Measurements from ENCODE around the gene ADARB2.

ADARB2 gene

DNA sequence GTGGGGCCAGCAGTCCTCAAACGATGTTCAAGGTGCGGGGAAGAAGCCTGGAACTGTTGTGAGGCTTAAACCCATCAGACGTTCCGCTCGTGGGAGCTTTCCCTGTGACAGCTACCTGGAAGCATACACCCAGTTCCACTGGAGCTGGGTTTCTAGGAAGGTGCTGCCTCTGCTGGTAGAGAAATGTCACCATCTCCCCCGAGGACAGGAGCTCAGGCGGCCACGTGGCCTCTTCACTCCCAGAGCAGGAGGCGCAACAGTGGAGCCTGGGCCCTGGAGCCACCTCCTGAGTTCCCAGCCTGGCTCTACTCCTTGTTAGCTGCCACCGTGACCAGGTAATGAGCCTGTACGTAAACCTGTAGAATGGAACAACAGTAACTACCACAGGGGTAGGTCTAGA, 156.1 kb downstream of the ADARB2 start:
- DNase-seq: no peak

DNA sequence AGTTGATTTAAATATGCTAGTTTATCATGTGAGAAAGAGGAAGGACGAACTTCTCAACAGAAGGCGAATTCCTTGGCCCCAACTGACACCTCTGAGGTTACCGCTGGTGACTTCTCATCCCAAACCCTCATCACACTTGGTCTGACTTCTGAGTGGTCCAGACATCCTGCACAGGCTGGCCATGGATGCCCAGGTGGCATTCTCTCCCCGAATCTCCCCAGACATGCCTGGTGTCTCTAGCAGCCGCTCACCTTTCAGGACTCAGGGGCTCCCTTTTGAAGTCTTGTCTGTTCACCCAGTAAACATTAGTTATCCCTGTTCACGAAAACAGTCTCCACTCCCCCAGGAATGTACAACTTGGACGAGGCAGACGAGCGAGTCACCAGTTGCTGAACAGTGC, 157.7 kb downstream of the ADARB2 start:
- no peak for DNase-seq

DNA sequence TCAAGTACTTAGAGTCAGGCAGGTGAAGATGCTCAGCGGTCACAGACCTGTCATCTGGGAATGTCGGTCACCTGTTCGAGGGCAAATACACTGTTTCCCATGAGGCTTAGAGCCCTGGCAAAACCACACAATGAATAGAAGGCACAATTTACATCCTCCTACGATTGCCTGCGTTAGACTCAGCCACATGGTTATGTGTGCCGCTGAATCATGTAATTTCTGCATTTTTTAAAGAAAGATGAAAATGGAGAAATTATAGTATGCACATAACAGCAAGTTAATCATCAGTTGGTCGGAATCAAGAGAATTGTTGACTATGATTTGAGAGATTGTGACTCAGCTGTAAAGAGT, 158.2 kb downstream of the ADARB2 start:
- no peak for DNase-seq

DNA sequence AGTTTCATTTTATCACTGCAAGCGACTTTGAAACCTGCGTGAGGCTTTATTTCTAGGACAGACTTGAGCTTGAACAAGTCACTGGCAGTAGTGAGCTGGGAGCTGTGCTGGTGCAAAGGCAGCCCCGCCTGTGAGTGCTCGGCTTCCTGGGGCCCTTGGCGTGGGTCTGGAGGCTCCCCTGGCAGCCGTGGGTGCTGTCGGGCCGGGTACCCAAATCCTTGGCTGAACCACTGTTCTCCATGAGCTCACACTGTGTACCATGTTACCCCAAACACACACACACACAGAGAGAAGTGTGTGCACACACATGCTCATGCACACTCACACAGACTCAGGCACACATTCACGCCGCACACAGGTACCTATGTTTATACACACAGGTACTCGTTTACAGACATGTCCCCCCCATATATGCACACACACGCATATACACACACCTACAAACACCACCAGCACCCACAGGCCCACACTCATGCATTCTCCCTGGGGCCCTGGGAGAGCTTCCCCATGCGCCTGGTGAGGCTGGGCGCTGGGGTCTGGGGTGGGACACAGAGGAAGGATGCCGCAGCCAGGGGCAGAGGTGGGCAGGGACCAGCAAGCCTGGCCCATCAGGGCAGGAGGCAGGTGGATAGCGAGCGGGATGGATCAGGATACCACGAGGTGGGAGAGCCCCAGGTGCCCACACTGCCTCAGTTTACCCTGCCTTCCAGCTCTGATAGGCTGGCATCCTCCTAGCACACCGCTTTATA, 158.8 kb downstream of the ADARB2 start:
- no peak for DNase-seq

DNA sequence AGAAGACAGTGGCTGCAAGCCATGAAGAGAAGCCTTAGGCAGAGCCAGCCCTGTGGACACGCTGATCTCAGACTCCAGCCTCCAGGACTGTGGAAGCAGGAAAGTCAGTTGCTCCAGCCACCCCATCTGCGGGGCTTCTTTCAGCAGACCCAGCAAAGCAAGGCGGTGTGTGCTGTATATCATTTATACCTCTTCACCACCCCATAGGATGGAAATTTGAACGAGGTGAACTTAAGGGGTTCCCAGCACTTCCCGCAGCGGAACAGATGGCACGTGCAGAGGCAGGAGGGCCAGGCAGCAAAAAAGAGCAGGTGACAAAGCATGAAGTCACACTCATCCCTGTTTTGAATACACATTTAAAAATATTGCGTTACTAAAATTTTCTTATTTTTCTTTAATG, 159.4 kb downstream of the ADARB2 start:
- DNase-seq: no peak

DNA sequence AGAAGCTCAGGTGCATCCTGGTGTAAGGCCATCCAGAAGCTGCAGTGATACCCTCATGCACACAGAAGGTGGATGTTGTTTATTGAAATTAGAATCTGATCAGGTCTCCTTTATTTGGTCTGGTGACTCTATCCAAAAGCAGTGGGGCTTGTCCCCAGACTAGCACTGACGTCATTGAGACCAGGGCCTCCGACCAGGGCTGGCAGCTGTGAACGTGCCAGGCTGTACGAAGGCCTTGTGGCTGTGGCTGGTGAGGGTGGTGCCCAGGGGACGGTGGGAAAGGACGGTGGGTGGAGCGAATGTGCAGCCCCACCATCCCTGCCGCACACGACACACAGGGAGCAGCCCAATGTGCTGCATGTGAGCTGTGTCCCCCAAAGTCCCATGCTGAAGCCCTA, 160.0 kb downstream of the ADARB2 start:
- no peak for DNase-seq

DNA sequence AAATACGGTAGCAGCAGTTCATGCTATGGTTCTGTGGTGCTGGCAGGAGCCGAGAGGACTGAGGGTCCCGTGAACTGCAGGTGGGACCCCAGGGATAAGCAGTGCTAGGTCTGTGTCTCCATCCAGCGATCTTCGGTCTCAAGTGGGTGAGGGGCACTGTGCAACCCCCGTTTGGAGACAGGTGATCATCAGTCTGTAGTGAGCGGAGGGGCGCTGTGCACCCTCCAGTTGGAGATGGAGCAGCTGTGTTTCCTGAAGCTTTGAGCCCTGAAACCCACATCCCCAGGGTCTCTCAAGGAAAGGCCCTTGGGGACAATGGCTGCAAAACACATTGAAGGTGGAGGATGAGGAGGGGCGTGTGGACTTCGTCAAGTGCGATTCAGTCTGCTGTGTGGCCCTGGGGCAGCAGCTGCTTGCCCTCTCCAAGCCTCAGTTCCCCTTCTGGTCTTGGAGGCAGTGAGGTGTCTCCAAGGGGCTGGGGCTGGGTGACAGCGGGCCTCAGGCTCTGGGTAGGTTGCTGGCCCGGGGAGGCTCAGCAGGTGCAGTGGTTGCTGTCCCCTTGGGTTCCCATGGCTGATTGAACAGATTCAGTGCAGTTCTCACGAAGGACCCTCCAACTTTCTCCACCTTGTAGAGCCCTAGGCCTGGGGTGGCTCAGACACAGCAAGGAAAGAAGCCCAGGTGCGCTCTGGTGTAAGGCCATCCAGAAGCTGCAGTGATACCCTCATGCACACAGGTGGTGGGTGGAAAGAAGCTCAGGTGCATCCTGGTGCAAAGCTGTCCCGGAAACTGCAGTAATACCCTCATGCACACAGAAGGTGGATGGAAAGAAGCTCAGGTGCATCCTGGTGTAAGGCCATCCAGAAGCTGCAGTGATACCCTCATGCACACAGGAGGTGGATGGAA, 160.6 kb downstream of the ADARB2 start:
- no peak for DNase-seq

DNA sequence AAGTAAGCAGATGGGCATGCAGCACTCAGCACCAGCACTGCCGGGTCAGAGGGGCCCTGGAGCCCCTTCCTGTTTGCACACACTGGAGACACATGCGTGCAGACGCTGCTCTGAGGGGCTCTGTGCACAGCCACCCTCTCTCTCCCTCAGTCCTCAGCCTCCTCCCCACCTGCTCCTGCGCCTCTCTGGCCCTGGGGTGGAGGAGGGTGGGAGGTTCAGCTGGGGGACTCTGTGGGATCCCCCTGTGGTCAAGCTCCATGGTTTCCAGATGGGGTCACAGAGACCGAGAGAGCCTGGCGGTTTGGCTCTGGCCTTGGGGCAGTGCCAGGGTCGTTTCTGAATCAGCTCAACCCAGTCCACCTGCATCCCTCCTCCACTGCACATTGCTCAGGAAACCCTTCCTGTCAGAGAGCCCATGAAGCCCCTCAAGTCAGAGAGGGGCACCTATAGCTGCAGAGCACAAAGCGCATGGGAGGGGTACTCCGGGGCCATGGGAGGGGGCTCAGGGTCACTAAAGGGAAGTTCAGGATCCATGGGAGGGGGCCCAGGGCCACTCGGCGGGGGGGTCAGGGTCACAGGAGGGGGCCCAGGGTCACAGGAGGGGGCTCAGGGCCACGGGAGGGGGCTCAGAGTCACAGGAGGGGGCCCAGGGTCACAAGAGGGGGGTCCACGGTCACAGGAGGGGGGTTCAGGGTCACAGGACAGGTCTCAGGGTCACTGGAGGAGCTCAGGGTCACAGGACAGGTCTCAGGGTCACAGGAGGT, 161.7 kb downstream of the ADARB2 start:
- DNase-seq: no peak

DNA sequence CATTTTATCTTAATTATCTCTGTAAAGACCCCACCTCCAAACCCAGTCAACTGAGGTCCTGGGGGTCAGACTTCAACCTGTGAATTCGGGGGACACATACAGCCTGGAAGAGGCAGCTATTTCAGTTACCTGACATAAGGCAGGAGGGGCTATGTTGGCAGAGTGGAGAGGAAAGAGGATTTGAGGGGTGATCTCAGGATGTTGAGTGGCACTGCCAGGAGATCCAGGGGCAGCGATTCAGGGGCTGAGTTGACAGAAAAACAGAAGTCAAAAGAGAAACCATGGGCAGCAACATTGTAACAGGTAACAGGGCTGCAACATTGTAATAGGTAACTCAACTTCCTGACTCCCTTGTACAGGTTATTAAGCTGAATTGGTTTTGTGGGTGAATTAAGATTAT, 162.6 kb downstream of the ADARB2 start:
- DNase-seq: no peak

DNA sequence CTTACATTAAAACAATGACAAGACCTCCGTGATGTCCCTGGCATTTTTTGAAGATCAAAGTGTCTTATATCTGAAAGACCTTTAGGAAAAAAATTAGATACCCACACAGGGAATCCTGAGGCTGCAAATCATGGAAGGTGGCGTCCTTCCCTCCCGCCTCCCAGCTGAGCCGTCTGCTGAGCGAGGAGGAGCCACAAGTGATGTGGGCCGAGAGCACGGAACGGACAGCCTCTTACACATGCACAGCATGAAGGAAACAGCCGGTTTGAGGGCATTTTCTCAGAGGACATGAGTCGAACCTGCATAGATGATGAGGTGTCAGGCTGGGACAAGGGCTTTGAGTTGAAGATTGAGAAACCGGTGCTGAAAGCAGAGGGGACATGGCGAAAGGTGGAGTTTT, 163.3 kb downstream of the ADARB2 start:
- no peak for DNase-seq

DNA sequence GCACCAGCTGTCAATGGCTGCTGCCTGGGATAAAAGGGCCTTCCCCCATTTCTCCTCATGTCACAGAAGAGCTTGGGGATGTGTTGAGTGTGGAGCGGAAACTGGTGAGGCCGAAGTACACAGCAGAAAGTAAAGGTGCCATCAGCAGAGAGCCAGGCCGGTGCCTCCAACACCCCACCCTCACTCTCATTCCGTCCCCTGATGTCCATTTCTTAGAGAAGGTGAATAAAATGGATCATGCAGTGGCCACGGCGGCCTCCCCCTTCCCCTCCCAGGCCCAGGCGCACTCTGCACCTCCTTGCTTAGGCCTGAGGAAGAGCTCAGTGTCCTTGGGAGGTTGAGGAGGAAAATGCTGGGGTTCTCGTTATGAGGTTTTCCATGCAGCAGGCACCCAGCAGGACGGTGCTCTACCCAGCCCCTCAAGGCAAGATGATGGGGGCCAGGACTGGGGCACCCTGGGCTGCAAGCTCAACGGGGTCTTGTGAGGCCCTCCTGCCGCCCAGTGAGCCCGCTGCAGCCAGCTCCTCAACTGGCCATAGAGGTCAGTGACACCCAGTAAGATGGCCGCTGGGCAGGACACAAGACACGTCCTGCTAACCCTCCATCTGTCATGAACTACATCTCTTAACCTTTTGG, 163.9 kb downstream of the ADARB2 start:
- no peak for DNase-seq

DNA sequence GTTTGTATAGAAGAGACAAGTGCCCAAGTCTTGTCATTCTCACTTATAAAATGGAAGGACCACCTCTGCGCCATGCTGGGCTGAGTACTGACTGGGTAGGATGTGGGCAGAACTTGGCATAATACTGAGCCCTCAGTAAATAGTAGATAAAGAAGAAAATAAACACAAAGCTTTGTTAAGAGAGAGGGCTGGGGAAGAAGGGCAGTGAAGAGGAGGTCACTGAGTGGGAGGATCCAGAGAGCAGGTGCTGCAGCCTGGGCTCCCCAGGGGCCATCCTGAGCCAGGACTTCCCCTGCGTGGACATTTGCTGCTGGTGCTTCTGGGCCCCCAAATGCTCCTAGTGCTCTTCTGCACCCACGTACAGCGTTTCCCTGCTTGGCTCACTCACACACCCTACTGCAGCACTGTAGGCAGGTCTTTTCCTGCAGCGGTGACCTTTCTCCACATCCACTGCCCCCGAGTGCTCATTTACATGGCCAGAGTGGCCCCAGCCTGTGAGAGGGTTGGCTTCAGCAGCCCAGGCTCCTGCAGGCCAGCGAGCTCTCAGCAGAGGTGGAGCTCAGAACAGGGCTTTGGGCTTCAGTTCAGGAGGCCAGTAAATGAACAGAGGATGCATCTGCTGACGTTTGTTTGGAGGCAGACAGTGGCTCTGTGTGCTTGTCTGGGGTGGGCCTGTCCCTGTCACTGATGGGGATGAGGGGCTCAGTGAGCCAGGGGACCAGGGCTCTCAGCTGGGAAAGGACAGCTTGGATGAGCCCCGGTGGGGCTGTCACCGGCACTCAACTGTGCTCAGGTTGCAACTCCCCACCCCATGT, 164.6 kb downstream of the ADARB2 start:
- DNase-seq: no peak

DNA sequence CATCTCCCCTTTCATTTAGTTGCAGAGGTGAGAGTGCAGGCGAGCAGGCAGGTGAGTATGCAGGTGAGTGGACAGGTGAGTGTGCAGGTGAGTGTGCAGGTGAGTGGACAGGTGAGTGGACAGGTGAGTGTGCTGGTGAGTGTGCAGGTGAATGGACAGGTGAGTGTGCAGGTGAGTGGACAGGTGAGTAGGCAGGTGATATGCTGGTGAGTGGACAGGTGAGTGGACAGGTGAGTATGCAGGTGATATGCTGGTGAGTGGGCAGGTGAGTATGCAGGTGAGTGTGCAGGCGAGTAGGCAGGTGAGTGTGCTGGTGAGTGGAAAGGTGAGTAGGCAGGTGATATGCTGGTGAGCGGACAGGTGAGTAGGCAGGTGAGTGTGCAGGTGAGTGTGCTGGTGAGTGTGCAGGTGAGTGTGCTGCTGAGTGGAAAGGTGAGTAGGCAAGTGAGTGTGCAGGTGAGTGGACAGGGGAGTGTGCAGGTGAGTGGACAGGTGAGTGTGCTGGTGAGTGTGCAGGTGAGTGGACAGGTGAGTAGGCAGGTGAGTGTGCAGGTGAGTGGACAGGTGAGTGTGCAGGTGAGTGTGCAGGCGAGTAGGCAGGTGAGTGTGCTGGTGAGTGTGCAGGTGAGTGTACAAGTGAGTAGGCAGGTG, 165.6 kb downstream of the ADARB2 start:
- no peak for DNase-seq

DNA sequence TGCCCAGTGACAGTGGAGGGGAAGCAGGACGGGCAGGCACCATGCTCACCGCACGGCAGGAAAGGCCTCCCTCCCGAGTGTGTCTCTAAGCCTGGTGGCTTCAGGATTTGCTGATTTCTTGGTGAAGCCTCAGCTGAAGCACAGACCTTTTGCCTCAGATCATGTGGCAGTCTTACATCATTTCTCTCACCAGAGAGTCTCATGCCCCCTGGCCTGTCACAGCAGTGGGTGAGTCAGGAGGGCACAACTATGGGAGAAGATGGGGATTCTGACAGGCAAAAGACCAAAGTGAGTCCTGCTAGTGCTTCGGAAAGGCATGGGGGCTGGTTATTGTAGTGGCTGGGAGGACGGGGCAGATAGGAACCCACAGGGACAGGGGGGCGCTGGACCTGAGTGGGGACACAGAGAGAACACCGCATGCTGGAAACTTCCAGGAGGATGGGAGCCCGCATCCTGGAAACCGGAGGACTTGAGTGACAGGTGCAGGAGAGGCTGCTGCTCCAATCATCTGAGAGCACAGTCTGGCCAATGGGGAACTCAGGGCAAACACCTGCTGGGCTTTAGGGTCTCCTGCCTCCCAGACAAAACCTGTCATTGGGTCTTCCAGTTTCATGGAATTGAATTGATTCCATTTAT, 166.8 kb downstream of the ADARB2 start:
- no peak for DNase-seq

DNA sequence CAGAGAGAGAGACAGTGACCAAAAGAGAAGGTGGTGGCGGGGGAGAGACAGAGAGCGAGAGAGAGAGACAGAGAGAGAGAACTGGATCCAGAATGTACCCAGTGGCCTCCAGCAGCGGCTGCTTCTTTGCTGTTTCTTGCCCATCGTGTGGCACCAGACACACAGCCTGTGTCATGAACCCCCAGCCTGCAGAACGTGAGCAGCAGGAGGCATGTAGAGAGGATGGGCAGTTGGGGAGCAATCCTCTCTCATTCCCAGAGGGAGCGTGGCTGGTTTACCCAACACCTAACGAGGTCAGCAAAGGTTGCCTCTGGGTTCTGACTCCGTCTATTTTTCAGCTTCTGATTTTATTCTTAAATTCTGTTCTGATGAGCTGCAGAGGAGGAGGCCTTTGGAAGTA, 168.1 kb downstream of the ADARB2 start:
- no peak for DNase-seq

DNA sequence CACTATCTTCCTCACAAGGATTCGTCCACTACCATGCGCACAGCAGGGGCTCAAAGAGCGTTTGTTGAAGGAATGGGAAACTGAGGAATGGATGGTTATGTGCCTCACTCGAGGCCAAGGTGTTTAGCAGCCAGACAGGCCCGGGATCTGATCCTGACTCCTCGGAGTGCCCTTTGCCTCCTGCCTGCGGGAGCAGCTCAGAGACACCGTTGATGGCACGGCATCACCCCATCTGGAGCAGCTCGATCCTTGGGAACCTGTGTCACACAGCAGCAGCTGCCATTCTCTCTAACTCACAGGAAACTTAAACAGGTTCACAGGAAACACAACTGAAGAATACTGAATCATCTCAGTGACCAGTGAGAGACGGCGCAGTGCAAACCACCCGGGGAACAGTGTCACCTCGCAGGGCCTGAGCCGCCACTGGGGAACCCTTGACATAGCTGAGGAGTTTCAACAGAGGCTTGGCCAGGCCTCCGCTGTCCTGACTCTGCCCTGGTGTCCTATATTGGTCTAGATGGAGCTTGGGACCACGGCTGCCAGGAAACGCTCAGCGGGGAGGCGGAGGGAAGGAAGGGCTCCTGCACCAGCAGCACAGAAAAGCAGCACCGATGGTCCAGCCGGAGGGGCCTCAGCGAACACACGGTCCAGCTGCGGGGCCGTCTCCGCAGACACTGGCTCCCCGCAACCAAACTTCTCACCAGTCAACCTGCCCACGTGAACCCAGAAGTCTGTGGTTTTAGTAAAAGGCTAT, 169.4 kb downstream of the ADARB2 start:
- DNase-seq: no peak

DNA sequence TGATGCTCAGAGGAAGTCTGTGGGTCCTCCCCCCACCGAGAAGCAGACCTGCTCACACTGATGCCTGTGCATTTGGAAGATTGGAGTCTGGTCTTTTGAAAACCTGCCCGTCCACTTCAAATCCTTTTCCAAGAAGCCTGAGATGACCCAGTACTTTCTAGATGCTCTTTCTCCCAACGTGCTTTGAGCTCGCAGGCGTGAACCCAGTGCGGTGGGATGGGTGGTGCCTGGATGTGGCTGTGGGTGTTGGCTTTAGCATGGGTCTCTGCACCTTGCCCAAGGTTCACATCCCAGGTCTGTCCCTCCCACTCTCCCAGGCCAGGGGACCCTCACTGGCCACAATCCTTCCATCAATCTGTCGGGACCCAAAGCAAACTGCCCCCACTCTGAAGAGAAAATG, 170.2 kb downstream of the ADARB2 start:
- no peak for DNase-seq

DNA sequence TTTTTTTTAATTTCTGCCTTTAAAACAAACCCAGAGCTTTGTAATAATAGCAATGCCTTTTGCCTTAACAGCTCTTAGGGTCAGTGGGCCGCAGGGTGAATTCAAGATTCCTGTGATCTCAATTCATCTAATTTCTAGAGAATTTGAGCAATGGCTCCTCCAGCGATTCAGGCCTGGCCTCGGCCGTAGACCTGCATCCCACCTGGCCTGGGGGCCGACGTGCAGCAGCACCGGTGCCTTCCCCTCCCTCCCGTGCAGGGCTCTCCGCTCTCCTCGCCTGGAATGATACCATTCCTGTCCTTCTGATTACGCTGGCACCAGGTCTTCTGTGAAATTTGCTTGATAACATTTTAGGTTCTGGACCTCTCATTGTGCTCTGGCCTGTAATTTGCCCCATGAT, 172.5 kb downstream of the ADARB2 start:
- DNase-seq: no peak

DNA sequence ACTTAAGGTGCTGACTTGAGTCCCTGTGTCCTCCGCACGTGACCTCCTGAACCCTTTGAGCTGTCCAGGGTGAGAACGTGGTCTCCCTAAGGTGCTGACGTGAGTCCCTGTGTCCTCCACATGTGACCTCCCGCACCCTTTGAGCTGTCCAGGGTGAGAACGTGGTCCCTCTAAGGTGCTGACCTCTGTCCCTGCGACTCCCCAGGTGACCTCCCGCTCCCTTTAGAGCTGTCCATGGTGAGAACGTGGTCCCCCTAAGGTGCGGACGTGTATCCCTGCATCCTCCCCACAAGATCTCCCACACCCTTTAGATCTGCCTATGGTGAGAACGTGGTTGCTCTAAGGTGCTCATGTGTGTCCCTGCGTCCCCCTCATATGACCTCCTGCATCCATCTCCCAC, 174.3 kb downstream of the ADARB2 start:
- no peak for DNase-seq

DNA sequence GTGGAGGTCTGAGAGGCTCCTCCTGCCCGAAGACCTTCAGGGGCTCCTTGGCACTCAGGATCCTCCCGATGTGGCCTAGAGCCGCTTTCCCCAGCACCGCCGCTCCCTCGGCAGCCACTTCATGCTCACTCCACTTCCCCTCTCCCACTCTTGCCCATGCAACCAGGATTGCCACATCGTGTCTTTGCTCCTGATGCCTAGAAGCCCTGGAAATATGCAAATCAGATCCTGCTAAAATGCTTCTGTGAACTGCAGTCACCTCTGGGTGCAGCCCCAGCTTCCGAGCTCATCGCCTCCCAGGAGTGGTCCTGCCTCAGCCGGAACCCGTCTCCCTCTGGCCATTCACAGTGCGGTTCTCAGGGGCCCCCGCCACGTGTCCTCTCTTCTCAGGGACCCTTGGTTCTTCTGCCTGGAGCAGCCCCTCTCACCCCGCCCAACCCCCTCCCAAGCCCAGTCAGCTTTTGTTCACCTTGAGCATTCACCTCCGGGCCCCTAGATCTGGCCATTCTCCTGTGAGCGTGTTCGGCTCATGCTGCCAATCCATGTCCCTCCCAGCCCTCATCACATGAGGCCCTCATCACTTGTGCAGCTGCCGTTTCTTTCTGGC, 175.5 kb downstream of the ADARB2 start:
- DNase-seq: no peak

Measured in activated CD8-positive, alpha-beta memory T cell treated with anti-CD3 and anti-CD28 coated beads for 24 hours (primary cell).